Endodermal cell (in vitro differentiated cells): ENCODE measurements around the gene CRTAC1. TPM values are rescaled to one million over a fixed set of nuclear protein-coding genes. Genes with fewer than 3 reads are reported as not detected.

Source experiments
- DNase-seq: peaks from one replicate; pipeline ENCODE4 v3.0.0-alpha.2; 2017
- H3K27ac ChIP-seq: 2 replicates; pipeline ENCODE4 v1.5.1; 2013; ENCODE audit warnings: mild to moderate bottlenecking, low read depth, low read length, moderate library complexity
- H3K27me3 ChIP-seq: 2 replicates; pipeline ENCODE4 v1.6.1; 2013; ENCODE audit warnings: mild to moderate bottlenecking, low read length, moderate library complexity; ENCODE audit not compliant: insufficient read depth, control insufficient read depth, poor library complexity, severe bottlenecking
- H3K36me3 ChIP-seq: 2 replicates; pipeline ENCODE4 v1.7.0; 2013; ENCODE audit warnings: mild to moderate bottlenecking, low read length, moderate library complexity; ENCODE audit not compliant: control insufficient read depth, insufficient read depth
- H3K4me1 ChIP-seq: one replicate; pipeline ENCODE4 v1.7.0; 2013; ENCODE audit warnings: low read length; ENCODE audit not compliant: control insufficient read depth, insufficient read depth
- H3K4me3 ChIP-seq: 2 replicates; pipeline ENCODE4 v1.5.1; 2013; ENCODE audit warnings: mild to moderate bottlenecking, low read length, moderate library complexity
- H3K9ac ChIP-seq: 2 replicates; pipeline ENCODE4 v1.6.1; 2013; ENCODE audit warnings: mild to moderate bottlenecking, low read length, moderate library complexity; ENCODE audit not compliant: poor library complexity, severe bottlenecking; ENCODE audit errors: extremely low read depth
- H3K9me3 ChIP-seq: 2 replicates; pipeline ENCODE4 v1.6.1; 2013; ENCODE audit warnings: mild to moderate bottlenecking, low read length, moderate library complexity; ENCODE audit not compliant: control insufficient read depth
- H3K27ac Mint-ChIP-seq: 2 replicates; pipeline ENCODE4 v1.8.0; 2020; ENCODE audit warnings: mixed read lengths
- H3K27me3 Mint-ChIP-seq: 2 replicates; pipeline ENCODE4 v1.8.0; 2021; ENCODE audit warnings: mild to moderate bottlenecking, mixed read lengths; ENCODE audit not compliant: insufficient read depth
- H3K36me3 Mint-ChIP-seq: 2 replicates; pipeline ENCODE4 v1.8.0; 2020; ENCODE audit warnings: low read depth, mixed read lengths
- H3K4me1 Mint-ChIP-seq: 2 replicates; pipeline ENCODE4 v1.8.0; 2020; ENCODE audit warnings: mixed read lengths
- H3K4me3 Mint-ChIP-seq: 2 replicates; pipeline ENCODE4 v1.8.0; 2020; ENCODE audit warnings: mild to moderate bottlenecking, moderate library complexity, mixed read lengths
- H3K9me3 Mint-ChIP-seq: 2 replicates; pipeline ENCODE4 v1.8.0; 2020; ENCODE audit warnings: mild to moderate bottlenecking, mixed read lengths
- WGBS, 2 experiments: methylation state at CpG; one replicate each; pipeline versions ENCODE4 v1.1.5 to v1.1.7; 2013; ENCODE audit warnings: missing lambda C conversion rate in 2 of 2, mixed read lengths in 1 of 2; ENCODE audit not compliant: insufficient coverage in 1 of 2, insufficient read length in 1 of 2; 5-methylcytosine and 5-hydroxymethylcytosine counted together
- total RNA-seq, 2 donors: library from RNA; stranded (reverse); fragmentation: NEBNext Ultra II Directional in 1 of 2; extraction: Animal tissue kit (Norgen Biotek cat#: 25700) in 1 of 2; gene quantifications; 2 replicates in 1 of 2; 3 replicates in 1 of 2; pipeline ENCODE4 v1.2.1, GENCODE V29; 2021
- TF ChIP-seq, protein P1 (sequence below): fragments of 200-600 bp; sonication (generic); conservative IDR thresholded peaks from 2 replicates; pipeline ENCODE4 v1.5.0; 2021; ENCODE audit warnings: antibody characterized with exemption, mild to moderate bottlenecking

The CRTAC1 gene
- total RNA-seq, 2 donors from 2014 or later: 0.13 to 0.24 TPM

DNA sequence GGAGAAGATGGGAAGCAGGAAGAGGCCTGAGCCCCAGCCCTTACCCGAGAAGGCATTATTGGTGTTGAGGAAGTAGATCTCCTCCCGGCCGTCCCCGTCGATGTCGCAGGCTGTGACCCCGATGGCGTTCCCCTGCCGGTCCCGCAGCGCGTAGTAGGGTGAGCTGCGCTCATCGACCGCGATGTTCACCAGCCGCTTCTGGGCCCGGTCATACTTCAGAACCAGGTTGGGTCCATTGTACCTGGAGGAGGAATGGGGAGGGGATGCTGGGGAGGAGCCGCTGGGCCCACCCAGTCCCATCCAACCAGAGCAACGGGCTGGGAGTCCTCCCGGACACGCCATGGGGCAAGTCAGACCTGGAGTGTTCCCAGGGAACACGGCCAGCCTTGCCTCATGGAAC, 94.3 kb downstream of the CRTAC1 start:
- Histone ChIP-seq H3K36me3 (no peaks in the 10 kb centered on the region), H3K27me3 (peaks cover 19% of the 10 kb centered on the region), H3K9ac (no peak overlapping the region), H3K27ac (no peak overlapping the region), H3K4me3 (no peak overlapping the region), H3K4me1 (no peaks in the 10 kb centered on the region), H3K9me3 (no peaks in the 10 kb centered on the region)
- Mint-ChIP-seq H3K36me3 (no peaks in the 10 kb centered on the region), H3K4me1 (peaks cover 6% of the 10 kb centered on the region), H3K27ac (no peak overlapping the region), H3K4me3 (no peak overlapping the region), H3K27me3 (peaks cover 43% of the 10 kb centered on the region), H3K9me3 (no peaks in the 10 kb centered on the region)
- DNase-seq: no peak
- WGBS, 2 experiments: 93 to 94% methylated on average over 12 to 23 of the region's 23 CpGs
- TF ChIP-seq, protein P1, sequence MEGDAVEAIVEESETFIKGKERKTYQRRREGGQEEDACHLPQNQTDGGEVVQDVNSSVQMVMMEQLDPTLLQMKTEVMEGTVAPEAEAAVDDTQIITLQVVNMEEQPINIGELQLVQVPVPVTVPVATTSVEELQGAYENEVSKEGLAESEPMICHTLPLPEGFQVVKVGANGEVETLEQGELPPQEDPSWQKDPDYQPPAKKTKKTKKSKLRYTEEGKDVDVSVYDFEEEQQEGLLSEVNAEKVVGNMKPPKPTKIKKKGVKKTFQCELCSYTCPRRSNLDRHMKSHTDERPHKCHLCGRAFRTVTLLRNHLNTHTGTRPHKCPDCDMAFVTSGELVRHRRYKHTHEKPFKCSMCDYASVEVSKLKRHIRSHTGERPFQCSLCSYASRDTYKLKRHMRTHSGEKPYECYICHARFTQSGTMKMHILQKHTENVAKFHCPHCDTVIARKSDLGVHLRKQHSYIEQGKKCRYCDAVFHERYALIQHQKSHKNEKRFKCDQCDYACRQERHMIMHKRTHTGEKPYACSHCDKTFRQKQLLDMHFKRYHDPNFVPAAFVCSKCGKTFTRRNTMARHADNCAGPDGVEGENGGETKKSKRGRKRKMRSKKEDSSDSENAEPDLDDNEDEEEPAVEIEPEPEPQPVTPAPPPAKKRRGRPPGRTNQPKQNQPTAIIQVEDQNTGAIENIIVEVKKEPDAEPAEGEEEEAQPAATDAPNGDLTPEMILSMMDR: no peak

DNA sequence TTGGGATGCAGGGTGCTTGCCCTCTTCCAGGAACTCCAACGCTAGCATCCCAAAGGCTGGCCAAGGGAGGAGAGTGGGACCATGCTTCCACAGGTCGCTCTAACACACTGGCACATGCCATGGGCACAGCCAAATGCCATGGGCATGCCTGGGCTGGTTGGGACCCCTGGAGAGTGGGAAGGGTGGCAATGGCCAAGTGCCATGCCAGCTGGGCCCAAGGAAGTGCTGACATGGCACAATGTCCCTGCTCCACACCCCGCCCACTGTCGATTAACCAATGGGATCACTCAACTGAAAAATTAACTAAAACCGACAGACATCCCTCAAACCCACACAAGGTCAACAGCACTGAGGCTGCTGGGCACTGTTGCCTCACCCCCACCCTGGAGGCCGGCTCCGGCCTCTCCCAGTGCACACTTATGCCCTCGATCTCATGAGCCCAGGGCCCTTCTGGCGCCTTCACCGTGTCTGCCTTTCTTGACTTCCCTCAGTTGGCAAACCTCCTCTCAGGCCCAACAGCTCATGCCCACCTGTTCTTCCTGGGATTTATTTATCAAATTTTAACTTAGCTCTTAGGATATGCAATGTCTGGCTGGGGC, 97.4 kb downstream of the CRTAC1 start:
- DNase-seq: no peak
- no peak overlapping the region for H3K9ac ChIP-seq
- H3K27me3 ChIP-seq: peaks cover 16% of the 10 kb centered on the region
- H3K36me3 ChIP-seq: no peaks in the 10 kb centered on the region
- H3K4me3 Mint-ChIP-seq: no peak overlapping the region
- no peaks in the 10 kb centered on the region for H3K4me1 Mint-ChIP-seq
- H3K9me3 ChIP-seq: no peaks in the 10 kb centered on the region
- 87 to 91% methylated on average over 7 to 10 of the region's 10 CpGs for WGBS, 2 experiments
- H3K27me3 Mint-ChIP-seq: peaks cover 40% of the 10 kb centered on the region
- no peaks in the 10 kb centered on the region for H3K36me3 Mint-ChIP-seq
- TF ChIP-seq, protein P1: no peak
- no peak overlapping the region for H3K27ac Mint-ChIP-seq
- H3K4me1 ChIP-seq: no peaks in the 10 kb centered on the region
- H3K4me3 ChIP-seq: no peak overlapping the region
- no peak overlapping the region for H3K27ac ChIP-seq
- H3K9me3 Mint-ChIP-seq: no peaks in the 10 kb centered on the region

GRCh38 chr10:97931041-97931440, 99.4 kb downstream of the CRTAC1 start:
- DNase-seq: no peak
- 92 to 100% methylated on average over 2 to 4 of the region's 4 CpGs for WGBS, 2 experiments
- Mint-ChIP-seq H3K27me3 (peaks cover 34% of the 10 kb centered on the region), H3K36me3 (no peaks in the 10 kb centered on the region), H3K4me3 (no peak overlapping the region), H3K9me3 (no peaks in the 10 kb centered on the region), H3K4me1 (no peaks in the 10 kb centered on the region), H3K27ac (no peak overlapping the region)
- Histone ChIP-seq H3K9ac (no peak overlapping the region), H3K27ac (no peak overlapping the region), H3K4me1 (no peaks in the 10 kb centered on the region), H3K36me3 (no peaks in the 10 kb centered on the region), H3K4me3 (no peak overlapping the region), H3K9me3 (no peaks in the 10 kb centered on the region), H3K27me3 (peaks cover 11% of the 10 kb centered on the region)
- TF ChIP-seq, protein P1: no peak
